GM12874 (cell line): ENCODE data around the gene ADCY10.

Experiments
- TF ChIP-seq, protein P1 (sequence below): IDR thresholded peaks from 2 replicates; pipeline ENCODE4 v1.5.1; 2011; ENCODE audit warnings: low read depth, mild to moderate bottlenecking, control low read depth, low read length, moderate library complexity; ENCODE audit not compliant: insufficient read depth

The ADCY10 gene

GRCh38 chr1:167911413-167911812 lies 2.5 kb downstream of the ADCY10 start:
- TF ChIP-seq, protein P1, sequence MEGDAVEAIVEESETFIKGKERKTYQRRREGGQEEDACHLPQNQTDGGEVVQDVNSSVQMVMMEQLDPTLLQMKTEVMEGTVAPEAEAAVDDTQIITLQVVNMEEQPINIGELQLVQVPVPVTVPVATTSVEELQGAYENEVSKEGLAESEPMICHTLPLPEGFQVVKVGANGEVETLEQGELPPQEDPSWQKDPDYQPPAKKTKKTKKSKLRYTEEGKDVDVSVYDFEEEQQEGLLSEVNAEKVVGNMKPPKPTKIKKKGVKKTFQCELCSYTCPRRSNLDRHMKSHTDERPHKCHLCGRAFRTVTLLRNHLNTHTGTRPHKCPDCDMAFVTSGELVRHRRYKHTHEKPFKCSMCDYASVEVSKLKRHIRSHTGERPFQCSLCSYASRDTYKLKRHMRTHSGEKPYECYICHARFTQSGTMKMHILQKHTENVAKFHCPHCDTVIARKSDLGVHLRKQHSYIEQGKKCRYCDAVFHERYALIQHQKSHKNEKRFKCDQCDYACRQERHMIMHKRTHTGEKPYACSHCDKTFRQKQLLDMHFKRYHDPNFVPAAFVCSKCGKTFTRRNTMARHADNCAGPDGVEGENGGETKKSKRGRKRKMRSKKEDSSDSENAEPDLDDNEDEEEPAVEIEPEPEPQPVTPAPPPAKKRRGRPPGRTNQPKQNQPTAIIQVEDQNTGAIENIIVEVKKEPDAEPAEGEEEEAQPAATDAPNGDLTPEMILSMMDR = no peak

DNA sequence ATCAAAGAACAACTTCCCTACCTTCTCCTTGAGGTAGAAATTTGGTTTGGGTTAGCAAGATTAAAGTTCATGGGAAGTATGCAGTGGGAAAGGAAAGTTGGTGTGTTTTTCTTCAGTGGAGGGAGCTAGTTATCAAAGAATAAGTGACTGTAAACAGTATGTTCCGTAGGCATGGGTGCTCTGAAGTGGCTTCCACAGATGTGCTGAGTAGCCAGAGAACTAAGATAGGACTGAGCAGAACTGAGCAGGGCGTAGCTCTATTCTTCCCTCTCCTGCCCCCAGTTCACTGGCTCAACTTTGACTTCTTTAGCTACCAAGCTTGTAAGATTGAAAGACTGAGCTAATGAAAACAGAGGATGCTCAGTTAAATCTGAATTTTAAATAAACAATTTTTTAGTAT lies 3.4 kb downstream of the ADCY10 start:
- TF ChIP-seq, protein P1 = no peak

GRCh38 chr1:167909691-167910180 lies 4.2 kb downstream of the ADCY10 start:
- TF ChIP-seq, protein P1 = no peak

DNA sequence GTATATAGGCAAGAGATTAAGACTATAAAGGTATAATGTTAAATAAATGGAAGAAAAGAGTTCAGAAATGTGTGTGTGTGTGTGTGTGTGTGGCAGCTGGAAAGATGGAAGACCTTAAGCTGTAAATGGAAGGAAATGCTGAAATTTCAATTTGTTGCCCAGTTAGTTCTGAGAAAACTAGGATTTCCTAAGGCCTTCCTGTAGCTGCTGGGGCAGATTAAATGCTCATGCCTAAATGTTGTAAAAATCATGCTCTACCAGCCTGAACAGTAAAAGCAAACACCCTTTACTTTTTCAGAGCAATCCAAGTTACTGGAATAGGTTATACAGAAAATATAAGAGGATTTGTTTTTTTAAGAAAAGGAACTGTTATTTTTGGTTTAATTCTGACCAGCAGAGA lies 8.3 kb downstream of the ADCY10 start:
- TF ChIP-seq, protein P1 = no peak

- TF ChIP-seq, protein P1 = no peak
Measured at GRCh38 chr1:167905182-167905581, 8.8 kb downstream of the ADCY10 start.

DNA sequence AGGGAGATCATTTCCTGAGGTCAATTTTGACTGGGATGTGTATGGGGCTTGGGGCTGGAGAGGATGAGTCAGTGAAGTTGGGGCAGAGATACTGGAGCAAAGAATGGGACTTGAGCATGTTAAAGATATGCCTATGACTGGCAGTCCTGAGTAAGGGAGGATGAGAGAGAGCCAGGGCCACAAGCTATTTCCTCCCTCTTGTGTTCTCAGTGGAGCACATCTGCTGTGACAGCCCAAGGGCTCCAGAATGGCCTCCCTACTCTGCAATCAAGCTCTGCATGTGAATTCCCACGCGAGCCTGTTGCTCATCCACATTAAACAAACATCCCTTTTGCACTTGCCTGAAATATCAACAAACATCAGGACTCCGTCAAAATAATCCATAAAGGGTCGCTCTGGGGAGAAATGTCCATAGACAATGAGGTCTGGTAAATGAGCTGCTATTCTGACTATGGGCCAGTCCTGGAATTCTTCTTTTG lies 9.2 kb downstream of the ADCY10 start:
- TF ChIP-seq, protein P1 = no peak

DNA sequence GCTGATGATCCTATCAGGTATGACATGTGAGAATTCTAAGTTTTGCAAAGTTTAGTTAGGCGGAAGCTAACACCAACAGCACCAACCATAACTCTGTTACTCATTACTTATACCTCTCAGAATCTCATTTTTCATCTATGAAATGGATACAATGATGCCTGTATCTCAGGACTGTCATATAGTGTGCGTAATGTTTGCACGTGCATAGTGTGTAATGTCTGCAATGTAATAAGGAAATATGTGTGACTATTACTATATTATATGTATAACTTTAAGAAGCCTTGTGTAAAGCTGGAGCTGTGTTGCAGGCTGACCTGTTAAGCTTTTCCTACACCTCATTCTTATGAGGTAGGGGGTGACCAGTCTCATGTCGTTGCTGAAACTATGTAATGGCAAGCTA lies 13.0 kb downstream of the ADCY10 start:
- TF ChIP-seq, protein P1 = no peak
